ENCODE results near the gene GID4. TPM values are rescaled to one million over a fixed set of nuclear protein-coding genes. Genes with fewer than 3 reads are reported as not detected.

GID4 gene
- total and polyA plus RNA-seq, 8 donors = 3.2 to 18.1 (median 5.6) TPM

- H3K4me3 ChIP-seq = no peak overlapping the region
- peaks cover 38 to 97% (median 92%) of the 10 kb centered on the region in 4 donors for H3K36me3 ChIP-seq
- intact Hi-C loops (cut with DNase I; ENCODE audit: low total_unique reads) = no loop called here
- no peaks in the 10 kb centered on the region for H3K4me1 ChIP-seq
- no peak overlapping the region for H3K27ac ChIP-seq
- WGBS, 5 donors = 57 to 87% (median 80%) methylated on average over 1 to 3 of the region's 3 CpGs
- no peak for DNase-seq
- H3K9me3 ChIP-seq = no peaks in the 10 kb centered on the region
- TF ChIP-seq POLR2AphosphoS5 (IDR thresholded peaks at IDR 0.05) (no peak), EP300 (IDR thresholded peaks at IDR 0.05) (no peak), CTCF (IDR thresholded peaks at IDR 0.05) (no peak), POLR2A (IDR thresholded peaks at IDR 0.05) (no peak)
- no peaks in the 10 kb centered on the region for H3K27me3 ChIP-seq
Measured at GRCh38 chr17:18102640-18103039, 63.4 kb downstream of the GID4 start.

GRCh38 chr17:18105027-18105426 lies 65.8 kb downstream of the GID4 start:
- 86 to 92% (median 88%) methylated on average over 3 of the region's 3 CpGs for WGBS, 5 donors

GRCh38 chr17:18105595-18105994 lies 66.4 kb downstream of the GID4 start:
- Histone ChIP-seq H3K4me1 (no peaks in the 10 kb centered on the region), H3K36me3 (peaks cover 19 to 69% (median 64%) of the 10 kb centered on the region in 4 donors), H3K9me3 (no peaks in the 10 kb centered on the region), H3K27me3 (no peaks in the 10 kb centered on the region), H3K4me3 (no peak overlapping the region), H3K27ac (no peak overlapping the region)
- DNase-seq = no peak
- intact Hi-C loops (cut with DNase I; ENCODE audit: low total_unique reads) = no loop called here
- TF ChIP-seq POLR2AphosphoS5 (IDR thresholded peaks at IDR 0.05) = no peak
- TF ChIP-seq POLR2A (IDR thresholded peaks at IDR 0.05) = no peak
- no peak for TF ChIP-seq CTCF (IDR thresholded peaks at IDR 0.05)
- TF ChIP-seq EP300 (IDR thresholded peaks at IDR 0.05) = no peak
- 88 to 95% (median 94%) methylated on average over 2 to 6 of the region's 6 CpGs for WGBS, 5 donors

More at GRCh38 chr17:18105027-18105426, 65.8 kb downstream of the GID4 start:
- Histone ChIP-seq H3K36me3 (peaks cover 23 to 74% (median 69%) of the 10 kb centered on the region in 4 donors), H3K9me3 (no peaks in the 10 kb centered on the region), H3K27ac (no peak overlapping the region), H3K4me1 (no peaks in the 10 kb centered on the region), H3K27me3 (no peaks in the 10 kb centered on the region), H3K4me3 (no peak overlapping the region)
- no peak for DNase-seq
- intact Hi-C loops (cut with DNase I; ENCODE audit: low total_unique reads) = no loop called here
- TF ChIP-seq POLR2AphosphoS5 (IDR thresholded peaks at IDR 0.05) = no peak
- no peak for TF ChIP-seq EP300 (IDR thresholded peaks at IDR 0.05)
- no peak for TF ChIP-seq POLR2A (IDR thresholded peaks at IDR 0.05)

GRCh38 chr17:18106211-18106610 lies 67.0 kb downstream of the GID4 start:
- 86 to 94% (median 90%) methylated on average over 7 to 9 of the region's 9 CpGs for WGBS, 5 donors
- intact Hi-C loops (cut with DNase I; ENCODE audit: low total_unique reads) = no loop called here
- Histone ChIP-seq H3K9me3 (no peaks in the 10 kb centered on the region), H3K4me3 (no peak overlapping the region), H3K27me3 (no peaks in the 10 kb centered on the region), H3K36me3 (peaks cover 19 to 62% (median 58%) of the 10 kb centered on the region in 4 donors), H3K27ac (no peak overlapping the region), H3K4me1 (no peaks in the 10 kb centered on the region)
- DNase-seq = no peak
- no peak for TF ChIP-seq CTCF (IDR thresholded peaks at IDR 0.05)
- TF ChIP-seq EP300 (IDR thresholded peaks at IDR 0.05) = no peak
- no peak for TF ChIP-seq POLR2A (IDR thresholded peaks at IDR 0.05)

GRCh38 chr17:18107061-18107790 lies 68.0 kb downstream of the GID4 start:
- H3K27me3 ChIP-seq = no peaks in the 10 kb centered on the region
- peaks cover 14 to 53% (median 47%) of the 10 kb centered on the region in 4 donors for H3K36me3 ChIP-seq
- no peaks in the 10 kb centered on the region for H3K4me1 ChIP-seq
- no peaks in the 10 kb centered on the region for H3K9me3 ChIP-seq
- intact Hi-C loops (cut with DNase I; ENCODE audit: low total_unique reads) = no loop called here
- H3K4me3 ChIP-seq = no peak overlapping the region
- no peak for DNase-seq
- H3K27ac ChIP-seq = no peak overlapping the region
- WGBS, 5 donors = 83 to 94% (median 91%) methylated on average over 13 to 14 of the region's 14 CpGs
- TF ChIP-seq EP300 (IDR thresholded peaks at IDR 0.05) (no peak), POLR2A (IDR thresholded peaks at IDR 0.05) (no peak), CTCF (IDR thresholded peaks at IDR 0.05) (no peak), POLR2AphosphoS5 (IDR thresholded peaks at IDR 0.05) (no peak)
